Psoas muscle (tissue), 8 donors: Measurements from ENCODE around the gene PDLIM3. TPM values are rescaled to one million over a fixed set of nuclear protein-coding genes. Genes with fewer than 3 reads are reported as not detected.

ENCODE experiments used
- ATAC-seq, 4 donors: fragments of 200-7000 bp; cut with Tn5 transposase; one replicate each; pipeline ENCODE4 v1.9.1; 2020; ENCODE audit warnings: moderate library complexity in 3 of 4, mild to moderate bottlenecking in 2 of 4
- DNase-seq, 2 donors: peaks; one replicate each; pipeline ENCODE4 v3.0.0-alpha.2; 2020
- H3K27ac ChIP-seq: fragments of 200-600 bp; one replicate; pipeline ENCODE4 v1.8.0; 2022
- H3K27me3 ChIP-seq, 3 donors: fragments of 200-600 bp in 1 of 3; one replicate each; pipeline versions ENCODE4 v1.6.1 to v1.8.0; 2013 to 2022; ENCODE audit warnings: low read length in 2 of 3, mild to moderate bottlenecking in 2 of 3, moderate library complexity in 1 of 3; ENCODE audit not compliant: insufficient read depth in 3 of 3
- H3K36me3 ChIP-seq, 2 donors: fragments of 200-600 bp in 1 of 2; one replicate each; pipeline versions ENCODE4 v1.6.1 to v1.8.0; 2013 to 2022; ENCODE audit warnings: low read depth in 1 of 2, mild to moderate bottlenecking in 1 of 2, moderate library complexity in 1 of 2; ENCODE audit not compliant: insufficient read depth in 1 of 2
- H3K4me1 ChIP-seq: fragments of 200-600 bp; one replicate; pipeline ENCODE4 v1.8.0; 2022
- H3K4me3 ChIP-seq: fragments of 200-600 bp; one replicate; pipeline ENCODE4 v1.8.0; 2022; ENCODE audit warnings: mild to moderate bottlenecking
- H3K9me3 ChIP-seq: fragments of 200-600 bp; one replicate; pipeline ENCODE4 v1.8.0; 2022
- WGBS, 3 donors: extraction: QIAGEN DNeasy Blood & Tissue Kit; methylation state at CpG; one replicate each; pipeline versions ENCODE4 v1.1.6 to v1.1.7; 2013; 5-methylcytosine and 5-hydroxymethylcytosine counted together
- intact Hi-C, 2 donors: fragments of 100-400 bp; cut with DNase I; formaldehyde crosslinking; loops; one replicate each; pipeline versions ENCODE4 v1.11.0 to v1.14.2; 2022
- polyA plus RNA-seq, 3 donors: library from polyadenylated mRNA; stranded (reverse); fragments of 200-250 nt; gene quantifications; one replicate each; pipeline ENCODE4 v1.2.3, GENCODE V29; 2013
- total RNA-seq, 4 donors: library from RNA; stranded (reverse); fragmentation: NEBNext Ultra II Directional in 2 of 4; extraction: Animal tissue kit (Norgen Biotek cat#: 25700) in 2 of 4; gene quantifications; one replicate each; pipeline versions ENCODE4 v1.2.1 to v1.2.4, GENCODE V29; 2021 to 2023
- TF ChIP-seq, protein P1 (sequence below): fragments of 200-600 bp; IDR thresholded peaks from one replicate; pipeline ENCODE4 v1.8.0; 2022; ENCODE audit warnings: antibody characterized with exemption
- donor health status: healthy with polysubstance abuse.
- donor health status: DM: no; HTN: no; CAD: no; lungs with moderate emphysema.
- donor health status: Bipolar disorder and iron deficiency.
- donor health status: healthy.
- donor health status: DM: yes; HTN: yes; CAD: no.
- donor health status: DM: no; HTN: no; CAD: no.
- donor health status: DM: no; HTN: no; CAD: no.
- donor health status: DM: yes; HTN: yes; CAD: no.

PDLIM3 gene
- total and polyA plus RNA-seq, 7 donors, result 703 to 5,341 (median 2,718) TPM

DNA sequence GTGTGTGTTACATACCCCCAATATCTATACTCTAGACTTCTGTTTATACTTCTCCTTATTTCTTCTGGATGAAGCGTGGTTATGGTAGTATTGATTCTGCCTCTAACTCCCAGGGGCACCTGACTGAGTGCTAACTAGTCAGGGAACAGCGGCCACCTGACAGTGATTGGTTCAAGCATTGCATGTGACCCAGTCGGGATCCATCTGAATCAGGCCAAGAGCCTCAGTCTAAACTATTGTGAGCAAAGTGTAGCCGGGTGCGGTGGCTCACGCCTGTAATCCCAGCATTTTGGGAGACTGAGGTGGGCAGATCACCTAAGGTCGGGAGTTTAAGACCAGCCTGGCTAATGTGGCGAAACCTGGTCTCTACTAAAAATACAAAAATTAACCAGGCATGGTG is 73.7 kb downstream of the PDLIM3 start:
- intact Hi-C loops, result no loop called here
- ATAC-seq, result no peak
- peaks cover 0 to 9% of the 10 kb centered on the region in 2 donors for H3K36me3 ChIP-seq
- no peaks in the 10 kb centered on the region for H3K4me1 ChIP-seq
- H3K4me3 ChIP-seq, result no peak overlapping the region
- no peak overlapping the region for H3K27ac ChIP-seq
- no peak for DNase-seq
- H3K9me3 ChIP-seq, result no peaks in the 10 kb centered on the region
- WGBS, 3 donors, result 95 to 97% (median 97%) methylated on average over 8 of the region's 8 CpGs
- TF ChIP-seq, protein P1, sequence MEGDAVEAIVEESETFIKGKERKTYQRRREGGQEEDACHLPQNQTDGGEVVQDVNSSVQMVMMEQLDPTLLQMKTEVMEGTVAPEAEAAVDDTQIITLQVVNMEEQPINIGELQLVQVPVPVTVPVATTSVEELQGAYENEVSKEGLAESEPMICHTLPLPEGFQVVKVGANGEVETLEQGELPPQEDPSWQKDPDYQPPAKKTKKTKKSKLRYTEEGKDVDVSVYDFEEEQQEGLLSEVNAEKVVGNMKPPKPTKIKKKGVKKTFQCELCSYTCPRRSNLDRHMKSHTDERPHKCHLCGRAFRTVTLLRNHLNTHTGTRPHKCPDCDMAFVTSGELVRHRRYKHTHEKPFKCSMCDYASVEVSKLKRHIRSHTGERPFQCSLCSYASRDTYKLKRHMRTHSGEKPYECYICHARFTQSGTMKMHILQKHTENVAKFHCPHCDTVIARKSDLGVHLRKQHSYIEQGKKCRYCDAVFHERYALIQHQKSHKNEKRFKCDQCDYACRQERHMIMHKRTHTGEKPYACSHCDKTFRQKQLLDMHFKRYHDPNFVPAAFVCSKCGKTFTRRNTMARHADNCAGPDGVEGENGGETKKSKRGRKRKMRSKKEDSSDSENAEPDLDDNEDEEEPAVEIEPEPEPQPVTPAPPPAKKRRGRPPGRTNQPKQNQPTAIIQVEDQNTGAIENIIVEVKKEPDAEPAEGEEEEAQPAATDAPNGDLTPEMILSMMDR, result no peak
- H3K27me3 ChIP-seq, result no peaks in the 10 kb centered on the region

DNA sequence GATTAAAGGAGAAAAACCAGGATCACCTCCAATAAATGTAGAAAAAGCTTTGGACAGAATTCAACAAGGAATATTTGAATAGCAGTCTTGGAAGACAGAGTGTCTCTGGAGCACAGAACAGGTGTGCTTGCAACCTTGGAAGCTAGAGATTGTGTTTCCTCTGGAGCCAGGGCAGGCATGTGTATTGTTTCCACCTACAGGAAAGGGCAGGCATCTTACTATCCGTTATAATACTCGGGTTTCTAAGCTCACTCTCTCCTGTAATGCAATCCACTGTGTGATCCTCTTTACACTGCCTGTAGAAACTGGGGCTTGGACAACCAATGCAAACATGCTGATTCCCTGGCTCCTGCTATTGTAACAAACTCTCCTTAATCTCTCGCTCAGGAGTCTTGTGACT is 78.2 kb downstream of the PDLIM3 start:
- Histone ChIP-seq H3K27ac (no peak overlapping the region), H3K4me3 (no peak overlapping the region), H3K27me3 (no peaks in the 10 kb centered on the region), H3K4me1 (no peaks in the 10 kb centered on the region), H3K9me3 (no peaks in the 10 kb centered on the region), H3K36me3 (peaks cover 0 to 9% of the 10 kb centered on the region in 2 donors)
- 20 to 28% (median 23%) methylated on average over 3 of the region's 3 CpGs for WGBS, 3 donors
- ATAC-seq (peak; percentile 53 to 84 (median 64)), DNase-seq (no peak)
- intact Hi-C loops, result no loop called here
- TF ChIP-seq, protein P1, result no peak

DNA sequence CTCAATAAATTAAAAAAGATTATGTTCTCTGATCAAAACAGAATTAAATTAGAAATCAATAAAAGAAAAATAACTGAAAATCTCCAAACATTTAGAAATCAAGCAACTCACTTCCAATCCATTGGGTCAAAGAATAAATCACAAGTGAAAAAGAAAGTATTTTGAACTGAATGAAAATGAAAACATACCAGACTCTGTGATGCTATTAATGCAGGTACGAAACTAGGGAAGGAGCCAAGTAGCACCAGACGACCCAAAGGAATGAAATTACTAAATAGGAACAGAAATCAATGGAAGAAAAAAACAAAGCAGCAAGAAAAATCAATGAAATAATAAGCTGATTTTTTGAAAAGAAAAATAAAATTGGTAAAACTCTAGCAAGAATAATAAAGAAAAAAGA is 79.2 kb downstream of the PDLIM3 start:
- Histone ChIP-seq H3K27me3 (no peaks in the 10 kb centered on the region), H3K9me3 (no peaks in the 10 kb centered on the region), H3K36me3 (peaks cover 0 to 9% of the 10 kb centered on the region in 2 donors), H3K4me1 (no peaks in the 10 kb centered on the region), H3K4me3 (no peak overlapping the region), H3K27ac (no peak overlapping the region)
- DNase-seq (no peak), ATAC-seq (no peak)
- WGBS, 3 donors, result 41 to 72% (median 46%) methylated on average over 2 of the region's 2 CpGs
- TF ChIP-seq, protein P1, result no peak
- intact Hi-C loops, result no loop called here

Other genes with a start within 250 kb of the PDLIM3 start
- 1 to 10 TPM in 2 of 4 donors, under 1 TPM in 2; 0.80 to 3.0 (median 1.1) TPM for gene LRP2BP, start 139.6 kb downstream of the PDLIM3 start, total RNA-seq
- gene LRP2BP, start 139.6 kb downstream of the PDLIM3 start, polyA plus RNA-seq, result 1 to 10 TPM in 1 of 3 donors, under 1 TPM in 2; 0.48 to 1.1 (median 0.59) TPM
- gene ANKRD37, start 138.7 kb downstream of the PDLIM3 start, total RNA-seq, result 10 to 100 TPM in 3 of 4 donors, 1 to 10 TPM in 1; 6.9 to 26.6 (median 16.3) TPM
- 10 to 100 TPM; 17.4 to 31.2 (median 29.6) TPM for gene ANKRD37, start 138.7 kb downstream of the PDLIM3 start, polyA plus RNA-seq
- gene UFSP2, start 109.5 kb downstream of the PDLIM3 start, total RNA-seq, result 10 to 100 TPM; 32.1 to 45.5 (median 41.4) TPM
- gene UFSP2, start 109.5 kb downstream of the PDLIM3 start, polyA plus RNA-seq, result 10 to 100 TPM; 22.5 to 33.8 (median 31.4) TPM
- 1 to 10 TPM in 2 of 4 donors, under 1 TPM in 2; 0.54 to 7.0 (median 3.2) TPM for gene CCDC110, start 63.8 kb downstream of the PDLIM3 start, total RNA-seq
- 1 to 10 TPM in 1 of 3 donors, under 1 TPM in 2; 0.07 to 5.9 (median 0.65) TPM for gene CCDC110, start 63.8 kb downstream of the PDLIM3 start, polyA plus RNA-seq